NT2/D1 (cell line): ENCODE results near the gene RMND1.

ENCODE experiments used
- SUZ12 ChIP-seq: IDR thresholded peaks from 2 replicates; pipeline ENCODE4 v1.6.1; 2011; ENCODE audit not compliant: insufficient read length, insufficient read depth; ENCODE audit errors: extremely low read depth
- YY1 ChIP-seq: IDR thresholded peaks from 2 replicates; pipeline ENCODE4 v1.6.1; 2011; ENCODE audit not compliant: insufficient read length, insufficient read depth

GRCh38 chr6:151497905-151498304 lies 46.0 kb upstream of the RMND1 start:
- TF ChIP-seq SUZ12 (no peak), YY1 (no peak)
